Keratinocyte (primary cell): ENCODE results near the gene HDGFL3. TPM values are rescaled to one million over a fixed set of nuclear protein-coding genes. Genes with fewer than 3 reads are reported as not detected.
"Not testable (repeated sequence)": the region's sequence is repeated elsewhere in the genome, so short reads cannot be mapped to it uniquely, and the experiment has no call there.

Experiments used
- DNase-seq: peaks from one replicate; pipeline ENCODE4 v3.0.0-alpha.2; 2011; ENCODE audit warnings: low read depth, missing footprints, low spot score
- FAIRE-seq: peaks from 2 replicates; lab custom pipeline; 2011; peaks lifted over from hg19 to GRCh38; lab: Jason Lieb, UNC
- H2AFZ ChIP-seq: 2 replicates; pipeline ENCODE4 v1.6.0; 2012; ENCODE audit warnings: low read length, control low read depth, inconsistent platforms; ENCODE audit not compliant: control insufficient read depth
- H3K27ac ChIP-seq: 2 replicates; pipeline ENCODE4 v1.5.1; 2011; ENCODE audit warnings: low read length; ENCODE audit not compliant: control insufficient read depth, insufficient read depth
- H3K27me3 ChIP-seq: 3 replicates; pipeline ENCODE4 v1.6.0; 2011; ENCODE audit warnings: low read length; ENCODE audit not compliant: control insufficient read depth, insufficient read depth; ENCODE audit errors: extremely low read depth
- H3K36me3 ChIP-seq, 2 experiments: 2 replicates in 1 of 2; 3 replicates in 1 of 2; pipeline ENCODE4 v1.5.1; 2011; ENCODE audit warnings: low read length in 2 of 2, mild to moderate bottlenecking in 1 of 2; ENCODE audit not compliant: control insufficient read depth in 2 of 2, insufficient read depth in 2 of 2; ENCODE audit errors: extremely low read depth in 1 of 2
- H3K4me1 ChIP-seq: 3 replicates; pipeline ENCODE4 v1.5.1; 2011; ENCODE audit warnings: low read length; ENCODE audit not compliant: control insufficient read depth, insufficient read depth; ENCODE audit errors: extremely low read depth
- H3K4me2 ChIP-seq: 3 replicates; pipeline ENCODE4 v1.6.0; 2011; ENCODE audit warnings: low read depth, low read length; ENCODE audit not compliant: control insufficient read depth, insufficient read depth; ENCODE audit errors: extremely low read depth
- H3K4me3 ChIP-seq, 3 experiments: fragments of 200-600 bp in 1 of 3; sonication (generic) in 1 of 3; 2 replicates in 2 of 3; 3 replicates in 1 of 3; pipeline ENCODE4 v1.5.1; 2011 to 2016; ENCODE audit warnings: low read length in 3 of 3, mild to moderate bottlenecking in 3 of 3, control low read depth in 2 of 3, inconsistent platforms in 1 of 3, low read depth in 1 of 3, mixed read lengths in 1 of 3, mixed run types in 1 of 3, moderate library complexity in 1 of 3; ENCODE audit not compliant: control insufficient read depth in 2 of 3, insufficient read depth in 2 of 3; ENCODE audit errors: extremely low read depth in 1 of 3
- H3K79me2 ChIP-seq: 2 replicates; pipeline ENCODE4 v1.6.0; 2012; ENCODE audit warnings: low read length; ENCODE audit not compliant: control insufficient read depth, insufficient read depth
- H3K9ac ChIP-seq: 3 replicates; pipeline ENCODE4 v1.6.0; 2011; ENCODE audit warnings: low read length; ENCODE audit not compliant: control insufficient read depth, insufficient read depth; ENCODE audit errors: extremely low read depth
- H3K9me1 ChIP-seq: 3 replicates; pipeline ENCODE4 v1.6.0; 2011; ENCODE audit warnings: low read length; ENCODE audit not compliant: control insufficient read depth, insufficient read depth; ENCODE audit errors: extremely low read depth
- H3K9me3 ChIP-seq: 2 replicates; pipeline ENCODE4 v1.5.1; 2012; ENCODE audit warnings: low read depth, low read length; ENCODE audit not compliant: control insufficient read depth
- H4K20me1 ChIP-seq: 3 replicates; pipeline ENCODE4 v1.6.0; 2011; ENCODE audit warnings: low read length; ENCODE audit not compliant: control insufficient read depth, insufficient read depth; ENCODE audit errors: extremely low read depth
- CTCF ChIP-seq, 3 experiments: IDR thresholded peaks in 1 of 3; conservative IDR thresholded peaks in 1 of 3; optimal IDR thresholded peaks in 1 of 3; 2 replicates in 2 of 3; 3 replicates in 1 of 3; pipeline versions ENCODE3 to v1.5.1; 2011; ENCODE audit warnings: low read length in 3 of 3, mild to moderate bottlenecking in 3 of 3, moderate library complexity in 2 of 3, control low read depth in 1 of 3, inconsistent platforms in 1 of 3; ENCODE audit not compliant: insufficient read depth in 2 of 3; ENCODE audit errors: extremely low read depth in 1 of 3
- EZH2 ChIP-seq: IDR thresholded peaks from one replicate; pipeline ENCODE4 v1.6.1; 2012; ENCODE audit warnings: inconsistent platforms, mild to moderate bottlenecking, low read length, moderate library complexity
- dilution Hi-C: fragments of 300-500 bp; cut with MboI; formaldehyde crosslinking; loops from one replicate; pipeline ENCODE4 v1.7.0; 2020; ENCODE audit warnings: low sequenced_read_pairs; ENCODE audit not compliant: extremely low pct_ligation_motif_present
- polyA plus RNA-seq, 5 experiments: library from polyadenylated mRNA; depleted of rRNA in 3 of 5; stranded (reverse) in 3 of 5; stranded (forward) in 1 of 5; unstranded in 1 of 5; fragments of >200 nt; gene quantifications; 1 replicate in 1 of 5; 2 replicates in 3 of 5; 3 replicates in 1 of 5; pipeline versions ENCODE4 v1.2.1 to v1.2.3, GENCODE V29; 2011 to 2012; ENCODE audit warnings: missing spikeins in 2 of 5, low read depth in 1 of 5, low replicate concordance in 1 of 5

Gene HDGFL3
- polyA plus RNA-seq, 1 donor (not counting 4 experiments of a cell fraction or from before 2014, with no cell fraction given): 35.1 TPM

GRCh38 chr15:83088876-83089275, 118.7 kb downstream of the HDGFL3 start:
- Histone ChIP-seq H4K20me1 (no peaks in the 10 kb centered on the region), H3K27me3 (no peaks in the 10 kb centered on the region), H3K27ac (no peak overlapping the region), H3K9me1 (no peaks in the 10 kb centered on the region), H3K4me1 (peaks cover 7% of the 10 kb centered on the region), H3K4me2 (no peak overlapping the region), H3K9ac (no peak overlapping the region), H3K79me2 (no peaks in the 10 kb centered on the region), H3K4me3 (no peak overlapping the region), H3K36me3 (no peaks in the 10 kb centered on the region), H3K9me3 (no peaks in the 10 kb centered on the region), H2AFZ (no peak overlapping the region)
- dilution Hi-C loops: no loop called here
- FAIRE-seq (no peak), DNase-seq (no peak)
- TF ChIP-seq EZH2 (no peak), CTCF (optimal IDR thresholded peaks at IDR 0.05 in 1 of 3, IDR thresholded peaks at IDR 0.05 in 1 of 3, conservative IDR thresholded peaks at IDR 0.05 in 1 of 3; ENCODE audit: extremely low read depth in 1 of 3, insufficient read depth in 2 of 3, low read length in 3 of 3) (no peak)

GRCh38 chr15:83087576-83087975, 120.0 kb downstream of the HDGFL3 start:
- no peak for FAIRE-seq
- H3K27ac ChIP-seq: no peak overlapping the region
- H3K9me3 ChIP-seq: no peaks in the 10 kb centered on the region
- no peak overlapping the region for H3K4me2 ChIP-seq
- no peak for DNase-seq
- H3K79me2 ChIP-seq: no peaks in the 10 kb centered on the region
- dilution Hi-C loops: no loop called here
- peaks cover 6% of the 10 kb centered on the region for H3K4me1 ChIP-seq
- no peak for TF ChIP-seq EZH2
- no peak for TF ChIP-seq CTCF (optimal IDR thresholded peaks at IDR 0.05 in 1 of 3, IDR thresholded peaks at IDR 0.05 in 1 of 3, conservative IDR thresholded peaks at IDR 0.05 in 1 of 3; ENCODE audit: extremely low read depth in 1 of 3, insufficient read depth in 2 of 3, low read length in 3 of 3)
- H3K36me3 ChIP-seq: no peaks in the 10 kb centered on the region
- no peaks in the 10 kb centered on the region for H3K27me3 ChIP-seq
- H3K9ac ChIP-seq: no peak overlapping the region
- no peaks in the 10 kb centered on the region for H4K20me1 ChIP-seq
- no peaks in the 10 kb centered on the region for H3K9me1 ChIP-seq
- no peak overlapping the region for H3K4me3 ChIP-seq
- no peak overlapping the region for H2AFZ ChIP-seq

- DNase-seq, H3K36me3 ChIP-seq, H4K20me1 ChIP-seq, H3K79me2 ChIP-seq, H3K9ac ChIP-seq, H3K4me1 ChIP-seq, H3K4me2 ChIP-seq, H2AFZ ChIP-seq, H3K9me1 ChIP-seq, H3K27ac ChIP-seq, H3K9me3 ChIP-seq, dilution Hi-C loops, H3K27me3 ChIP-seq, H3K4me3 ChIP-seq, FAIRE-seq: not testable (repeated sequence)
Measured at GRCh38 chr15:83085864-83086552, 121.6 kb downstream of the HDGFL3 start.

- H3K4me1 ChIP-seq, H3K27me3 ChIP-seq, H3K4me2 ChIP-seq, H3K9me1 ChIP-seq, H3K9ac ChIP-seq, H2AFZ ChIP-seq, H3K36me3 ChIP-seq, DNase-seq, H4K20me1 ChIP-seq, H3K4me3 ChIP-seq, H3K79me2 ChIP-seq, H3K9me3 ChIP-seq, H3K27ac ChIP-seq, dilution Hi-C loops, FAIRE-seq: not testable (repeated sequence)
Measured at GRCh38 chr15:83085461-83085860, 122.2 kb downstream of the HDGFL3 start.
